ENCODE data around the gene OR1L8. TPM values are rescaled to one million over a fixed set of nuclear protein-coding genes. Genes with fewer than 3 reads are reported as not detected.
A peak's percentile ranks its signal among the peaks of the same experiment; 100 is the strongest.
"Not testable (repeated sequence)": the region's sequence is repeated elsewhere in the genome, so short reads cannot be mapped to it uniquely, and the experiment has no call there.

OR1L8 gene, protein sequence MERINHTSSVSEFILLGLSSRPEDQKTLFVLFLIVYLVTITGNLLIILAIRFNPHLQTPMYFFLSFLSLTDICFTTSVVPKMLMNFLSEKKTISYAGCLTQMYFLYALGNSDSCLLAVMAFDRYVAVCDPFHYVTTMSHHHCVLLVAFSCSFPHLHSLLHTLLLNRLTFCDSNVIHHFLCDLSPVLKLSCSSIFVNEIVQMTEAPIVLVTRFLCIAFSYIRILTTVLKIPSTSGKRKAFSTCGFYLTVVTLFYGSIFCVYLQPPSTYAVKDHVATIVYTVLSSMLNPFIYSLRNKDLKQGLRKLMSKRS
- total RNA-seq (2014; rRNA removed; shearing (Covaris generic)): not detected in 2 replicates

DNA sequence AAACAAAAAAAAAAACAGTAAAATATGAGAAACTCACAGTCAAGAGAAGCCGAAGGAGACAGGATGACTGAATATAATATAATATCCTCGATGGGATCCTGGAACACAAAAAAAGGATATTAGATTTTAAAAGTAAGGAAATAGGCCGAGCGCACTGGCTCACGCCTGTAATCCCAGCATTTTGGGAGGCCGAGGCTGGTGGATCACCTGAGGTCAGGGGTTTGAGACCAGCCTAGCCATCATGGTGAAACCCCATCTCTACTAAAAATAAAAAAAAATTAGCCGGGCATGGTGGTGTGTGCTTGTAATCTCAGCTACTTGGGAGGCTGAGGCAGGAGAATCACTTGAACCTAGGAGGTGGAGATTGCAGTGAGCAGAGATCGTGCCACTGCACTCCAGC lies at the start of gene OR1L8:
TSS of gene OR1L8 (minus strand) at position 101 of the 400 bp plus-strand sequence. CDS start 14,907 bp downstream, outside the sequence.
- DNase-seq (ENCODE audit: low read depth in 1 of 2, low spot score in 2 of 2); H3K36me3 ChIP-seq; H3K4me1 ChIP-seq (replicated peaks); H3K4me3 ChIP-seq; H3K27me3 ChIP-seq (replicated peaks); H3K27ac ChIP-seq; H3K9me3 ChIP-seq (replicated peaks): not testable (repeated sequence)

DNA sequence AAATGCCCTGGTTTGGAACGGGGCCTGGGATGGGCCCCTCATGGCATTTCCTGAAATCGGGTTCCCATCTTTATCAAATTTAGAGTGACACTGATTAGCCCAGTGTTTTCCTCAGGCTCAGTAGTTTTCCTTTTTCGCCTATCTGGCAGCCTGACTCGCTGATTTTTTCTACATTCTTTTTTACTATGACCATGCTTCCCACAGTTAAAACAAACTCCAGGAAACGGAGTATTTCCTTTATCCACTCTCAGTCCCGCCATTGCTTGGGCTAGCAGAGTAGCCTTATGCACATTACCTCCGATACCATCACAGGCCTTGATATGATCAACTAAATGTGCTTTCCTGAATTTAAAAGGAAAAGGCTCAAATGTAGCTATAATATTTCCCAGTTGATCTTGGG lies 36.8 kb upstream of the OR1L8 start:
- Histone ChIP-seq H3K36me3 (no peaks in the 10 kb centered on the region), H3K4me1 (replicated peaks) (no peaks in the 10 kb centered on the region), H3K27me3 (replicated peaks) (no peaks in the 10 kb centered on the region), H3K9me3 (replicated peaks) (no peaks in the 10 kb centered on the region), H3K27ac (no peak overlapping the region), H3K4me3 (no peak overlapping the region)
- no peak for DNase-seq (ENCODE audit: low read depth in 1 of 2, low spot score in 2 of 2)

GRCh38 chr9:122614362-122614761 lies 31.2 kb upstream of the OR1L8 start, which contains the start of gene OR1Q1:
TSS of gene OR1Q1 (plus strand) at chr9:122614738. CDS start at chr9:122614738, 0 bp downstream.
- no peak within 1 kb of the TSS for H3K4me3 ChIP-seq
- no peaks in the 10 kb centered on the region for H3K27me3 ChIP-seq (replicated peaks)
- no peak within 1 kb of the TSS for H3K27ac ChIP-seq
- H3K36me3 ChIP-seq: no peaks in the 10 kb centered on the region
- no peaks in the 10 kb centered on the region for H3K9me3 ChIP-seq (replicated peaks)
- no peak for DNase-seq (ENCODE audit: low read depth in 1 of 2, low spot score in 2 of 2)
- no peaks in the 10 kb centered on the region for H3K4me1 ChIP-seq (replicated peaks)

DNA sequence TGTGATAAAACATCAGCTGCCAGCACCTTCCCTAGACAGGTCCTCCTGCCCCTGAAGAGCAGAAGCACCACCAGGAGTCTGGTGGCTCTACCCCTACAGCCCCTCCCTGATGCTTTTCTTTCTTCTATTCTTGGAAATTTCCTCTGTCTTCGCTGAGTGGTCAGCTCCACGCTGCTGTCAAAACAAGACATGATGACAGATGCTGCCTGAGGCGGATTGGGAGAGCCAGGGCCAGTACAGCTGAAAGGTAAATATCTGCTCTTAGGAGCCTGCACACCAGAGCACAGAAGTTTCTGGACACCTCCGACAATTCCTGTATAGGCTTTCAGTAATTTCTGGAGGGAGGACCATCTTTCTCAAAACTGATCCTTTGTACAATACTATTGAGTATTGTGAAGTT lies 26.6 kb upstream of the OR1L8 start:
- H3K9me3 ChIP-seq (replicated peaks): no peaks in the 10 kb centered on the region
- no peaks in the 10 kb centered on the region for H3K36me3 ChIP-seq
- no peaks in the 10 kb centered on the region for H3K4me1 ChIP-seq (replicated peaks)
- H3K27ac ChIP-seq: no peak overlapping the region
- H3K27me3 ChIP-seq (replicated peaks): no peaks in the 10 kb centered on the region
- H3K4me3 ChIP-seq: no peak overlapping the region
- DNase-seq (ENCODE audit: low read depth in 1 of 2, low spot score in 2 of 2): no peak

DNA sequence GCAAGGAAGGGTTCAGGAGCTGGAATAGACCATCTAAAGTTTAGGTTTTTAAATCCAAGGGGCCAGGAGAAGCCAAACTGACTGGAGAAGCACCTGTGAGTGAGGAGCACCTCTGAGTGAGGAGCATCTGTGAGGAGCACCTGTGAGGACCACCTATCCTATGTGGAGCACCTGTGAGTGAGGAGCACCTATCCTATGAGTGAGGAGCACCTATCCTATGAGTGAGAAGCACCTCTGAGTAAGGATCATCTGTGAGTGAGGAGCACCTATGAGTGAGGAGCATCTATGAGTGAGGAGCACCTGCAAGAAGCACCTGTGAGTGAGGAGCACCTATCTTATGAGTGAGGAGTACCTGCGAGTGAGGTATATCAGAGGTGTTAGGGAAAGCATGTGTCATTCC lies 23.4 kb upstream of the OR1L8 start:
- H3K36me3 ChIP-seq: no peaks in the 10 kb centered on the region
- H3K4me1 ChIP-seq (replicated peaks): no peaks in the 10 kb centered on the region
- no peaks in the 10 kb centered on the region for H3K27me3 ChIP-seq (replicated peaks)
- no peaks in the 10 kb centered on the region for H3K9me3 ChIP-seq (replicated peaks)
- no peak overlapping the region for H3K4me3 ChIP-seq
- DNase-seq (ENCODE audit: low read depth in 1 of 2, low spot score in 2 of 2): no peak
- no peak overlapping the region for H3K27ac ChIP-seq

DNA sequence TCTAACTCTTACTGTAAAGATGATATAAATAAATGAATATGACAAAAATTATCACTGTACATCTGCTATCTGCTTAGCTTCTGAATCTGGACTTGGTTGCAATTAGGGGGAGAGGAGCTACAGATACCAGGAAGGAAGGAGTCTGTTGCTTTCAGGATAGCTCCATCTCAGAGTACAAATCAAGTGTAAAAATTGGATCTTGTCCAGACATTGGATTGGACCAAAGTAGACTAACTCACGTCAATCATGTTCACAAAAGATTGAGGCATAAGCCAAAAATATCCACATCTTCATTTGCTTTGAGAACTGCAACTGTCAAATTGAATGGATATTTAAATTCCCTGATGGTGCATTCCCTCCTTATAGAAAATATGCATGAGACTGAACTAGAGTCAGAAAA lies 22.5 kb upstream of the OR1L8 start:
- H3K9me3 ChIP-seq (replicated peaks): no peaks in the 10 kb centered on the region
- no peak overlapping the region for H3K4me3 ChIP-seq
- DNase-seq (ENCODE audit: low read depth in 1 of 2, low spot score in 2 of 2): no peak
- H3K36me3 ChIP-seq: no peaks in the 10 kb centered on the region
- H3K4me1 ChIP-seq (replicated peaks): no peaks in the 10 kb centered on the region
- H3K27ac ChIP-seq: no peak overlapping the region
- no peaks in the 10 kb centered on the region for H3K27me3 ChIP-seq (replicated peaks)

DNA sequence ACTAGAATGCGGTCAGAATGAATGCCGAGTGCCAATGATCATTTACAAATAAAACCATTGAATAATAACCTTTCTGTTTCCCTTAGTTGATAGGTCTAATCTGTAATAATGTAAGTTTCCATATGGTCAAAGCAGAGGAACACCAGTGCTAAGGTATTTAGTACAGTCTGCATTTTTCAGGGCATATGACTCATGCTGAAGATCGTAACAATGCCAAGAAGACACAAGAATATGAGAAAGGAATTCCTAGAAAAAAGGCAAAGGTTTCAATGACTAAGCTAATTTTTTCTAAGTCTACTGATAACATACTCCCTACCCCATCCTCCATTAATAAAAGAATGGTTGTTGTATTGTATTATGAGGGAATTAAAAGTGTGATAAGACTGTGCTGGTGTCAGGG lies 2.8 kb downstream of the OR1L8 start:
- no peak overlapping the region for H3K27ac ChIP-seq
- H3K27me3 ChIP-seq (replicated peaks): no peaks in the 10 kb centered on the region
- no peaks in the 10 kb centered on the region for H3K4me1 ChIP-seq (replicated peaks)
- peak in 1 of 2 experiments; percentile 8 for DNase-seq (ENCODE audit: low read depth in 1 of 2, low spot score in 2 of 2)
- H3K36me3 ChIP-seq: no peaks in the 10 kb centered on the region
- H3K9me3 ChIP-seq (replicated peaks): no peaks in the 10 kb centered on the region
- no peak overlapping the region for H3K4me3 ChIP-seq

- H3K9me3 ChIP-seq (replicated peaks): no peaks in the 10 kb centered on the region
- H3K4me1 ChIP-seq (replicated peaks): no peaks in the 10 kb centered on the region
- H3K27ac ChIP-seq: no peak overlapping the region
- no peaks in the 10 kb centered on the region for H3K27me3 ChIP-seq (replicated peaks)
- no peak overlapping the region for H3K4me3 ChIP-seq
- DNase-seq (ENCODE audit: low read depth in 1 of 2, low spot score in 2 of 2): no peak
- no peaks in the 10 kb centered on the region for H3K36me3 ChIP-seq
These were observed 3.3 kb downstream of the OR1L8 start for GRCh38 chr9:122579874-122580273.

DNA sequence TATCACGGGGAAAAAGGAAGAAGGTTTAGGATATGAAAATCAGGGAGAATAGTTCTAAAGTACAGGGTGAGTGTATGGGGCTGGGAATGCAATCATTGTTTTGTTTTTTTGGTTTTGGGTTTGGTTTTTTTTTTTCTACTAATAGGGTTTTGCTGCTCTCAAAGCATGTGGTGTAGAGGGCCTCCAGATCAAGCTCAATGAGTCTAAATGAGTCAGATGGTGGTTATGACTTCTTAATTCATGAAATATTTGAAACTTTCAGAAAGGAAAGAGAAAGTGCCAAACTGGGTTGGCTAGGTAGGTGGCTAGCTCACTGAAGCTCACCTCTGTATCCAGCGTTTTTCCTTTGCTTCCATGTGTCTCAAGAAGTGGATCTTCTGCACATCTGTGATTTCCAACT lies 10.7 kb downstream of the OR1L8 start:
- no peak overlapping the region for H3K27ac ChIP-seq
- no peaks in the 10 kb centered on the region for H3K4me1 ChIP-seq (replicated peaks)
- H3K27me3 ChIP-seq (replicated peaks): no peaks in the 10 kb centered on the region
- H3K36me3 ChIP-seq: no peaks in the 10 kb centered on the region
- DNase-seq (ENCODE audit: low read depth in 1 of 2, low spot score in 2 of 2): no peak
- H3K9me3 ChIP-seq (replicated peaks): no peaks in the 10 kb centered on the region
- H3K4me3 ChIP-seq: no peak overlapping the region

- DNase-seq (ENCODE audit: low read depth in 1 of 2, low spot score in 2 of 2): no peak
- Histone ChIP-seq H3K27ac (no peak overlapping the region), H3K4me1 (replicated peaks) (no peaks in the 10 kb centered on the region), H3K4me3 (no peak overlapping the region), H3K36me3 (no peaks in the 10 kb centered on the region), H3K27me3 (replicated peaks) (no peaks in the 10 kb centered on the region), H3K9me3 (replicated peaks) (no peaks in the 10 kb centered on the region)
These were observed 15.3 kb downstream of the OR1L8 start for GRCh38 chr9:122567901-122568300.

DNA sequence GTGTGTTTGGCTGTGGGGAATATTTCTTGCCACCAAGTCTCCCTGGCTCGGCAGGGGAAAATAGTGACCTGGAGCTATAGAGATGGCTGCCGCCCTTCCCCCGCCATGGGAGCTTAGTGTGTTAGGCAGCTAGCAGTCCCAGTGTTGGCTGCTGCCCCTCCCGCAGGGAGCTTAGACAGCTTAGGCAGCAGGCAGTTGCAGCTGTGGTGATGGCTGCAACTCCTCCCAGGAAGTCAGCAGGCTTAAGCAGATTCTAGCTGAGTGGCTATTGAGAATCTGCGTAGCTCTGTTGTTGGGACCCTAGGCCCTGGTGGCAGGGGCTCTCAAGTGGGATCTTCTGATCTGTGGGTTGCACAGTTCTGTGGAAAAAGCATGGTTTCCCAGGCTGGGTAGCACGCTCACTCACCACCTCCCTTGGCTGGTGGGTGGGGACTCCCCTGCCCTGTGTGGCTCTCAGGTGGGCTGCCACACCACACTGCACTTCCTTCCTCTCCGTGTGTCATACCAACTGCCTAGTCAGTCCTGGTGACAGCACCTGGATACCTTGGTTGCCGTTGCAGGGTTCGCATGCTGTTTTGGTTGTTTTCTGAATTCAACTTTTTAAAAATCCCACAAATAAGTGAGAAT lies 20.9 kb downstream of the OR1L8 start:
- H3K4me3 ChIP-seq: no peak overlapping the region
- DNase-seq (ENCODE audit: low read depth in 1 of 2, low spot score in 2 of 2): no peak
- no peak overlapping the region for H3K27ac ChIP-seq
- H3K36me3 ChIP-seq: no peaks in the 10 kb centered on the region
- no peaks in the 10 kb centered on the region for H3K9me3 ChIP-seq (replicated peaks)
- no peaks in the 10 kb centered on the region for H3K4me1 ChIP-seq (replicated peaks)
- no peaks in the 10 kb centered on the region for H3K27me3 ChIP-seq (replicated peaks)

DNA sequence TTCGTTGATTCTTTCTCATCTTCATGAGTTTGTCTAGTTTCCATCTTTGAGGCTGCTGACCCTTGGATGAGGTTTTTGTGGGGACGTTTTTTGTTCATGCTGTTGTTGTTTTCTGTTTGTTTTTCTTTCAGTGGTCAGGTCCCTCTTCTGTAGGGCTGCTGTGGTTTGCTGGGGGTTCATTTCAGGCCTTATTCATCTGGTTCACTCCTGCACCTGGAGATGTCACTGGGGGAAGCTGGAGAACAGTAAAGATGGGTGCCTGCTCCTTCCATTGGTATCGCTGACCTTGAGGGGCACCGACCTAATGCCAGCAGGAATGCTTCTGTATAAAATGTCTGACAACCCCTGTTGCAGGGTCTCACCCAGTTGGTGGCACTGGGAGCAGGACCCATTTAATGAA lies 21.7 kb downstream of the OR1L8 start:
- H3K27ac ChIP-seq: no peak overlapping the region
- no peak for DNase-seq (ENCODE audit: low read depth in 1 of 2, low spot score in 2 of 2)
- no peaks in the 10 kb centered on the region for H3K4me1 ChIP-seq (replicated peaks)
- no peaks in the 10 kb centered on the region for H3K9me3 ChIP-seq (replicated peaks)
- H3K27me3 ChIP-seq (replicated peaks): no peaks in the 10 kb centered on the region
- H3K36me3 ChIP-seq: no peaks in the 10 kb centered on the region
- H3K4me3 ChIP-seq: no peak overlapping the region

DNA sequence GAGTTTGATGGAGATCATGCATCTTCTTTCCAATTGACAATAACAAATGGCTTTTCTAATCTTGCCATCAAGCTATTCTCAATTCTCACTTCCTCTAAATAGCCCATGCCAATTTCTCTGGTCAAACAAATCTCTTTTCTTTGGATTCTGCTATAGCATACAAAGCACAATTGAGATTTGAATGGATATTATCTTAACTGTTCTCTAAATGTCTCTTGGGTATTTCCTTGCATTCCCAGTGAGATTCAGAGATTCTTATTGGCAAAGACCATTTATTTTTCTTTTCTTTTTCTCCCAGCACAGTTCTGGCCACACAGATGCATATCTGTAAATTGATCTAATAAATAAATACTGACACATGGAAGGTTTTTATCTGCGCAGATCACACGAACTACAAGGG lies 30.4 kb downstream of the OR1L8 start, which contains the start of gene OR1N2:
TSS of gene OR1N2 (plus strand) at position 301 of the 400 bp plus-strand sequence. CDS start 100 bp downstream, outside the sequence.
- no peaks in the 10 kb centered on the region for H3K9me3 ChIP-seq (replicated peaks)
- no peak within 1 kb of the TSS for H3K27ac ChIP-seq
- H3K27me3 ChIP-seq (replicated peaks): no peaks in the 10 kb centered on the region
- no peak within 1 kb of the TSS for H3K4me3 ChIP-seq
- H3K36me3 ChIP-seq: no peaks in the 10 kb centered on the region
- no peaks in the 10 kb centered on the region for H3K4me1 ChIP-seq (replicated peaks)
- no peak for DNase-seq (ENCODE audit: low read depth in 1 of 2, low spot score in 2 of 2)

DNA sequence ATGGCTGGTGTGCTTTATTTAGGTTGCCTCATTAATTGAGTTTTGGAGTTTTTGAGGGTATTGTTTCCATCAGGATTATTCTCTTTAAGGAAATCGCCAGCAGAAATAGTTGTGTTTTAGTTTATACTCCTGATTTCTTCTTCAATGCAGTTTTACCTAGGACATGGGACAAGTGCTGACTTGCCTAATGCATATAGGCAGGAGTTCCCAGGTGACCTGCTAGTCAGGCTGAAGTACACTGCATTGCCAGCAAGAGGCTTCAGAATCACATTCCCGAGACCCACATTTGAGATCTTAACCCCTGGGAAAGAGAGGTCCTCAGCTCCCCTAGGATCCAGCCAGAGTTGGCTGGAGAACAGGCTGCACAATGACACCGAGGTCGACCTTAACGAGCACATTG lies 31.8 kb downstream of the OR1L8 start:
- H3K4me3 ChIP-seq: no peak overlapping the region
- no peaks in the 10 kb centered on the region for H3K9me3 ChIP-seq (replicated peaks)
- H3K27ac ChIP-seq: no peak overlapping the region
- no peaks in the 10 kb centered on the region; the same call in 1 of the 2 replicates for H3K27me3 ChIP-seq (replicated peaks)
- no peaks in the 10 kb centered on the region for H3K36me3 ChIP-seq
- DNase-seq (ENCODE audit: low read depth in 1 of 2, low spot score in 2 of 2): no peak
- no peaks in the 10 kb centered on the region for H3K4me1 ChIP-seq (replicated peaks)
